GM12878 (cell line): Measurements from ENCODE around the gene ASTN1.

Source experiments
- BRCA1 ChIP-seq: IDR thresholded peaks from 2 replicates; pipeline ENCODE4 v1.6.1; 2011; ENCODE audit warnings: low read depth, low read length, improper control_type of control experiment
- EP300 ChIP-seq, 2 experiments: fragments of 150-350 bp in 1 of 2; IDR thresholded peaks; 2 replicates each; pipeline ENCODE4 v1.6.1; 2011 to 2012; ENCODE audit warnings: low read depth in 2 of 2, low read length in 2 of 2, borderline replicate concordance in 1 of 2, improper control_type of control experiment in 1 of 2, inconsistent platforms in 1 of 2; ENCODE audit not compliant: control insufficient read depth in 1 of 2
- EZH2 ChIP-seq: IDR thresholded peaks from 2 replicates; pipeline ENCODE4 v1.6.1; 2012; ENCODE audit warnings: low read depth, mild to moderate bottlenecking, control low read depth, inconsistent platforms, low read length, borderline replicate concordance; ENCODE audit not compliant: control insufficient read depth
- MXI1 ChIP-seq: fragments of 150-350 bp; IDR thresholded peaks from 2 replicates; pipeline ENCODE4 v1.6.1; 2011; ENCODE audit warnings: low read depth, mild to moderate bottlenecking, inconsistent platforms, low read length, improper control_type of control experiment
- NFIC ChIP-seq: IDR thresholded peaks from 2 replicates; pipeline ENCODE4 v1.6.1; 2012; ENCODE audit warnings: low read depth, mild to moderate bottlenecking, inconsistent platforms, low read length, moderate library complexity
- NR2C1 ChIP-seq: fragments of 450-650 bp; IDR thresholded peaks from 2 replicates; pipeline ENCODE4 v1.6.1; 2017; ENCODE audit warnings: antibody characterized with exemption, mild to moderate bottlenecking, moderate library complexity
- POLR2A ChIP-seq: IDR thresholded peaks from 2 replicates; pipeline ENCODE4 v1.6.1; 2011; ENCODE audit warnings: low read depth, mild to moderate bottlenecking, low read length
- POLR2AphosphoS5 ChIP-seq: IDR thresholded peaks from 2 replicates; pipeline ENCODE4 v1.6.1; 2011; ENCODE audit warnings: mild to moderate bottlenecking, low read length, inconsistent platforms
- RELB ChIP-seq: fragments of 450-650 bp; IDR thresholded peaks from 2 replicates; pipeline ENCODE4 v1.6.1; 2017; ENCODE audit warnings: low read depth, mild to moderate bottlenecking, moderate library complexity
- SP1 ChIP-seq: IDR thresholded peaks from one replicate; pipeline ENCODE4 v1.6.1; 2011; ENCODE audit warnings: low read depth, low read length
- TCF7 ChIP-seq: IDR thresholded peaks from 2 replicates; pipeline ENCODE4 v1.6.1; 2014; ENCODE audit warnings: antibody characterized with exemption, borderline replicate concordance
- YY1 ChIP-seq: IDR thresholded peaks from 2 replicates; pipeline ENCODE4 v1.6.1; 2011; ENCODE audit warnings: low read depth, mild to moderate bottlenecking, low read length
- ZBED1 ChIP-seq: IDR thresholded peaks from 2 replicates; pipeline ENCODE4 v1.6.1; 2016; ENCODE audit warnings: borderline replicate concordance
- TF ChIP-seq, protein P1 (sequence below), 3 experiments: IDR thresholded peaks in 2 of 3; conservative IDR thresholded peaks in 1 of 3; 2 replicates each; pipeline ENCODE4 v1.5.1; 2011; ENCODE audit warnings: low read depth in 3 of 3, low read length in 3 of 3, mild to moderate bottlenecking in 3 of 3, control low read depth in 2 of 3, moderate library complexity in 2 of 3, inconsistent platforms in 1 of 3, mixed read lengths in 1 of 3; ENCODE audit not compliant: control insufficient read depth in 2 of 3, insufficient read depth in 1 of 3; ENCODE audit errors: extremely low read depth in 1 of 3

- TF ChIP-seq NR2C1 (no peak), YY1 (no peak), MXI1 (no peak), POLR2A (no peak), ZBED1 (no peak), BRCA1 (no peak), RELB (no peak), NFIC (no peak), EP300 (IDR thresholded peaks at IDR 0.05; ENCODE audit: borderline replicate concordance in 1 of 2, control insufficient read depth in 1 of 2, low read depth in 2 of 2, low read length in 2 of 2) (no peak), TCF7 (no peak), EZH2 (no peak), POLR2AphosphoS5 (no peak), SP1 (no peak)
- TF ChIP-seq, protein P1, sequence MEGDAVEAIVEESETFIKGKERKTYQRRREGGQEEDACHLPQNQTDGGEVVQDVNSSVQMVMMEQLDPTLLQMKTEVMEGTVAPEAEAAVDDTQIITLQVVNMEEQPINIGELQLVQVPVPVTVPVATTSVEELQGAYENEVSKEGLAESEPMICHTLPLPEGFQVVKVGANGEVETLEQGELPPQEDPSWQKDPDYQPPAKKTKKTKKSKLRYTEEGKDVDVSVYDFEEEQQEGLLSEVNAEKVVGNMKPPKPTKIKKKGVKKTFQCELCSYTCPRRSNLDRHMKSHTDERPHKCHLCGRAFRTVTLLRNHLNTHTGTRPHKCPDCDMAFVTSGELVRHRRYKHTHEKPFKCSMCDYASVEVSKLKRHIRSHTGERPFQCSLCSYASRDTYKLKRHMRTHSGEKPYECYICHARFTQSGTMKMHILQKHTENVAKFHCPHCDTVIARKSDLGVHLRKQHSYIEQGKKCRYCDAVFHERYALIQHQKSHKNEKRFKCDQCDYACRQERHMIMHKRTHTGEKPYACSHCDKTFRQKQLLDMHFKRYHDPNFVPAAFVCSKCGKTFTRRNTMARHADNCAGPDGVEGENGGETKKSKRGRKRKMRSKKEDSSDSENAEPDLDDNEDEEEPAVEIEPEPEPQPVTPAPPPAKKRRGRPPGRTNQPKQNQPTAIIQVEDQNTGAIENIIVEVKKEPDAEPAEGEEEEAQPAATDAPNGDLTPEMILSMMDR (IDR thresholded peaks at IDR 0.05 in 2 of 3, conservative IDR thresholded peaks at IDR 0.05 in 1 of 3; ENCODE audit: control insufficient read depth in 2 of 3, extremely low read depth in 1 of 3, insufficient read depth in 1 of 3, low read depth in 3 of 3, low read length in 3 of 3), result no peak
These were observed 119.4 kb downstream of the ASTN1 start for GRCh38 chr1:177045151-177045550.
